Skeletal muscle cell (primary cell): ENCODE measurements around the gene TTC19.

ENCODE experiments used
- DNase-seq: peaks from one replicate; pipeline ENCODE4 v3.0.0-alpha.2; 2010; ENCODE audit warnings: low read depth
- H3K4me3 ChIP-seq: 2 replicates; pipeline ENCODE4 v1.5.1; 2011; ENCODE audit warnings: low read depth, mild to moderate bottlenecking, control low read depth, low read length, moderate library complexity

The TTC19 gene

DNA sequence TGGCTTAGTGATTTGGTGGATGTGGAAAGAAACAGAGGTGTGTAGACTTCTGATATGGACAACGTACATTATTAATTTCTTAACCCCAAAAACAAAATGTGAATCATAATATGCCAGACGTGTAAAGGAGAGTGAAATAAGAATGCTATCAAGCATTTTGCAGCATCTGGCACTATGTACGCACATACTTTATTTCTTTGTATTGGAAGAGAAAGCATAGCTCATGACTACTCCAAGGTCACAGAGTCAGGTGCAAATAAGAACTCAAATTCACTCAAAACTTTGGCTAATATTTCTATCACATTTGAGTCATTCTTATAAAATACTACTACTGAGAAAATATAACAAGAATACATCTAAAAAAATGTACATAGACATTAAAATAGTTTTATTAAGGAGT is 74.8 kb downstream of the TTC19 start:
- no peak overlapping the region for H3K4me3 ChIP-seq
- DNase-seq = no peak

- no peak for DNase-seq
Measured at GRCh38 chr17:16075949-16076348, 76.3 kb downstream of the TTC19 start.

More at GRCh38 chr17:16075949-16076348, 76.3 kb downstream of the TTC19 start:
- no peak overlapping the region for H3K4me3 ChIP-seq
